Right atrium auricular region (tissue), 2 donors: ENCODE data around the gene BPIFB2. TPM values are rescaled to one million over a fixed set of nuclear protein-coding genes. Genes with fewer than 3 reads are reported as not detected.

ENCODE experiments used
- DNase-seq: peaks from one replicate; pipeline ENCODE4 v3.0.0-alpha.2; 2019; ENCODE audit warnings: low spot score
- H3K27ac ChIP-seq, 2 donors: fragments of 200-600 bp; sonication (generic); 1 replicate in 1 of 2; 2 replicates in 1 of 2; pipeline ENCODE4 v1.5.1; 2016 to 2019
- H3K27me3 ChIP-seq, 2 donors: fragments of 200-600 bp; sonication (generic); one replicate each; pipeline versions ENCODE4 v1.5.1 to v1.6.0; 2017 to 2019
- H3K36me3 ChIP-seq: fragments of 200-600 bp; sonication (generic); one replicate; pipeline ENCODE4 v1.5.1; 2016
- H3K4me1 ChIP-seq, 2 donors: fragments of 200-600 bp; sonication (generic); one replicate each; pipeline versions ENCODE4 v1.5.1 to v1.6.0; 2017 to 2019
- H3K4me3 ChIP-seq, 2 donors: fragments of 200-600 bp; sonication (generic); 1 replicate in 1 of 2; 2 replicates in 1 of 2; pipeline ENCODE4 v1.5.1; 2017 to 2019; ENCODE audit warnings: mild to moderate bottlenecking in 1 of 2, moderate library complexity in 1 of 2
- H3K9me3 ChIP-seq, 2 donors: fragments of 200-600 bp; sonication (generic); one replicate each; pipeline ENCODE4 v1.5.1; 2019
- total RNA-seq, 2 donors: library from RNA; depleted of rRNA; stranded (reverse); fragments of >200 nt; gene quantifications; one replicate each; pipeline ENCODE4 v1.1.0, GENCODE V29; 2016
- TF ChIP-seq, protein P1 (sequence below), 2 donors: fragments of 200-600 bp; sonication (generic); IDR thresholded peaks; one replicate each; pipeline ENCODE4 v1.5.1; 2019; ENCODE audit warnings: antibody characterized with exemption in 2 of 2

Gene BPIFB2
- total RNA-seq, 2 donors from 2014 or later = not detected

DNA sequence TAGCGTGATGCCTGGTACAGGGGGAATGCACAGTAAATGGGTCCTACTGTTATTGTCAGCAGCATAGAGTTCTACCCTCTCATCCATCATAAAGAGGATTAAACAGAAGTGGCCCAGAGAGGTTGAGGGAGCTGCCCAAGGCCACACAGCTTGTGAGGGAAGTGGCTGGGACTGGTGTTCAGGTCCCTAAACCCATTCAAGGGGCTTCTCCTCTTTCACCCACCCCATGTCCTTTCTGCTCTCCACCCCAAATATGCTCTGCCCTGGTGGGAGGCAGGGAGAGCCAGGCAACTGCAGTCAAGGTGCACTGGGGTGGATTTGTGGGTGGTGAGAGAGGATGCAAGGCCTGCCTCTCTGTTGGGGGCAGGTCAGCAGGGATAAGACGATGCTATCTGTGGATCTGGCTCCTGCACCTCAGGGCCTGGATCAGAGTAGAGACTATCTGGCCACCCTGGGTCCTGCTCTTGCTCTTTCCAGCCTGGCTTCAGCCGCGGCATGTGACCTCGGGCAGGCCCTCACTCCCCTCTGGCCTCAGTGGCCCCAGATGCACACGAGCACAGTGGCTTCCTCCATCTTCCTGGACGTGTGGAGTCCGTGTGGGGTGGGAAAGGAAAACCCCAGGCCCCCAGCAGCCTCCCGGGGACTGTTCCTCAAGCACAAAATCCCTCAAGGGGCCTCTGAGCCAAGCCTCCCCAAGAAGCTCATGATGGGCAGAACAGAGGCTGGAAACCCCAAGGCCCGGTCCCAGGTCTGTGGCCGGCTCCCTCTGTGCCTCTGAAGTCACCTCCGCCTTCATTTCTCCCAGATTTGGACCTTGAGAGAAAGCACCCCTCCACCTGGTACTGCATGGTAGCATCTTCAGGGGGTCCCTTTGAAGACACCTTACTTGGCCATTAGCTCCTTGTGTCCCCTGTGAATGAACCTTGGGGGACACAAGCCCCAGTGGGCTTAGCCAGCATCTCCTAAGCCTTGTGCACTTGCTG, 20.6 kb downstream of the BPIFB2 start:
- TF ChIP-seq, protein P1, sequence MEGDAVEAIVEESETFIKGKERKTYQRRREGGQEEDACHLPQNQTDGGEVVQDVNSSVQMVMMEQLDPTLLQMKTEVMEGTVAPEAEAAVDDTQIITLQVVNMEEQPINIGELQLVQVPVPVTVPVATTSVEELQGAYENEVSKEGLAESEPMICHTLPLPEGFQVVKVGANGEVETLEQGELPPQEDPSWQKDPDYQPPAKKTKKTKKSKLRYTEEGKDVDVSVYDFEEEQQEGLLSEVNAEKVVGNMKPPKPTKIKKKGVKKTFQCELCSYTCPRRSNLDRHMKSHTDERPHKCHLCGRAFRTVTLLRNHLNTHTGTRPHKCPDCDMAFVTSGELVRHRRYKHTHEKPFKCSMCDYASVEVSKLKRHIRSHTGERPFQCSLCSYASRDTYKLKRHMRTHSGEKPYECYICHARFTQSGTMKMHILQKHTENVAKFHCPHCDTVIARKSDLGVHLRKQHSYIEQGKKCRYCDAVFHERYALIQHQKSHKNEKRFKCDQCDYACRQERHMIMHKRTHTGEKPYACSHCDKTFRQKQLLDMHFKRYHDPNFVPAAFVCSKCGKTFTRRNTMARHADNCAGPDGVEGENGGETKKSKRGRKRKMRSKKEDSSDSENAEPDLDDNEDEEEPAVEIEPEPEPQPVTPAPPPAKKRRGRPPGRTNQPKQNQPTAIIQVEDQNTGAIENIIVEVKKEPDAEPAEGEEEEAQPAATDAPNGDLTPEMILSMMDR (IDR thresholded peaks at IDR 0.05) = no peak
- H3K27me3 ChIP-seq = no peaks in the 10 kb centered on the region

DNA sequence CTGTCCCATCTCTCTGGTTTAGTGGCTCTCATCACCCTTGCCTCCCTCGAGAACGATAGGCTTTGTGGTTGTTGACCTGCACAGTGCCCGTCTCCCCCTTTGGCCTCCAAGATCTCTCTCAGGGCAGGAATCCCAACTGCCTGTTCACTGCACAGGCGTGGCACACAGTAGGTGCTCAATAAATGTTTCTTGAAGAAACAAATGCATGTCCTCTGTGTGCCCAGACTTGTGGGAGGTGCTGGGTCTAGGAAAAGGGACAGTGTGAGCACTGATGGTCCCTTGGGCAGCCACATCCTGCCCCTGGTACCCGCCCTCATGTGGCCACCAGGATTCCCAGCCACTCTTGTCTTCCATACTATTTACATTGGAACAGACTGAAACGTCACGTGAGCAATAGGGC, 21.4 kb downstream of the BPIFB2 start:
- TF ChIP-seq, protein P1 (IDR thresholded peaks at IDR 0.05) = no peak
- Histone ChIP-seq H3K36me3 (no peaks in the 10 kb centered on the region), H3K9me3 (peaks cover 0 to 6% of the 10 kb centered on the region in 2 donors), H3K27me3 (no peaks in the 10 kb centered on the region), H3K4me1 (no peaks in the 10 kb centered on the region), H3K4me3 (no peak overlapping the region), H3K27ac (no peak overlapping the region)
- DNase-seq = no peak

More for the DNA sequence above, 20.6 kb downstream of the BPIFB2 start:
- H3K4me1 ChIP-seq = no peaks in the 10 kb centered on the region
- no peak overlapping the region for H3K4me3 ChIP-seq
- no peaks in the 10 kb centered on the region for H3K36me3 ChIP-seq
- no peak overlapping the region for H3K27ac ChIP-seq
- H3K9me3 ChIP-seq = peaks cover 0 to under 1% of the 10 kb centered on the region in 2 donors
- DNase-seq = no peak

DNA sequence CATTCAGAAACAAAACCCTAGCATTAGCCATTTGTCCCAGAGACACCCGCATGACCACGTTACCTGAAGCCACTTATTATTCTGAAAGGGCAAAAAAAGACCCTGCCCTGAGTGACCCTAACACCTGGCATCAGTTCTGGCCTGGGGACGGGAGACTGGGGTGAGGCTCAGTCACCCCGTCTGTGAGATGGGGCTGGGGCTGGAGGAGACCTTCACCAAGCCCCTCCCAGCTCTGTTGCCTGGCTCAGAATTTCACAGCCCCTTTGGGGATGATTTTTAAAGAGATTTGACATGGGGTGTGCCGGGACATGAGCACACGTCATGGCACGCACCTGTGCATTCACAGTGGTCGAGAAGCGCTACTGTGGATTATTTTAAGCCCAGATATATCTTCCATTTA, 22.6 kb downstream of the BPIFB2 start:
- Histone ChIP-seq H3K4me1 (no peaks in the 10 kb centered on the region), H3K4me3 (no peak overlapping the region), H3K27me3 (no peaks in the 10 kb centered on the region), H3K36me3 (no peaks in the 10 kb centered on the region), H3K27ac (no peak overlapping the region), H3K9me3 (peaks cover 0 to 6% of the 10 kb centered on the region in 2 donors)
- DNase-seq = no peak
- TF ChIP-seq, protein P1 (IDR thresholded peaks at IDR 0.05) = no peak

DNA sequence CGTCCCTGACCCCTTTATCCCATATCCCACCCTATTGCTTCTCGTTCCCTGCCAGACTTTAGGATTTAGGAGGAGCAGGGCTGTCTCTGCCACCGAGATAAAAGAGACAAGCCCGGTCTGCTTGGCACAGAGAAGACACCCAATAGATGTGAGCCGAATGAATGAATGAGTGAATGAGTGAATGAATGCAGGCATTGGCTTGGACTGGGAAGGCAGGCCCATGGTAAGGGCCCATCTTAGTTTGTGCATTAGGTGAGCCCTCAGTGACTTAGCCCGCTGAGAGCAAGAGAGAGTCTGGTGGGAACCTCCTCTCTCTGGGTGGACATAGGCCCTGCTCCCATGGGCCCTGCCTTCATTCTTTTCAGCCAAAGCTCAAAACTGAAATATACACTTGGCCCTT, 23.1 kb downstream of the BPIFB2 start:
- DNase-seq = no peak
- peaks cover 0 to 6% of the 10 kb centered on the region in 2 donors for H3K9me3 ChIP-seq
- H3K27ac ChIP-seq = no peak overlapping the region
- no peaks in the 10 kb centered on the region for H3K36me3 ChIP-seq
- H3K4me3 ChIP-seq = no peak overlapping the region
- TF ChIP-seq, protein P1 (IDR thresholded peaks at IDR 0.05) = no peak
- no peaks in the 10 kb centered on the region for H3K4me1 ChIP-seq
- H3K27me3 ChIP-seq = no peaks in the 10 kb centered on the region

DNA sequence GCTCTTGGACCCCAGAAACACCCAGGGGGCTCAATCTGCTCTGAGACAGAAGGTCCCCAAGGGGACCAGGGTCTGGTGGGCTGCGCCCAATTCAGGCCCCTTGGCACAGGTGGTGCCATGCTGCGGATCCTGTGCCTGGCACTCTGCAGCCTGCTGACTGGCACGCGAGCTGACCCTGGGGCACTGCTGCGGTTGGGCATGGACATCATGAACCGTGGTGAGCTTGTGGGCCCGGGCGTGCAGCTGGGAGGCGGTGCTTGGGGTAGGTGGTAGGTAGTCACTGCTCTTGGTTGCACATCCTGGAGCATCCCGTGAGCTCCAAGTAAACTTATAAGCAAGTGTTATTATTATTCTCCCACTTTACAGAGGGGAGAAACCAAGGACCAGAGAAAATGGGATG, 24.0 kb downstream of the BPIFB2 start, which contains the start of gene BPIFB6:
Gene BPIFB6 (plus strand): TSS at position 118 of the 400 bp plus-strand sequence. CDS start 0 bp downstream, at position 118.
- Histone ChIP-seq H3K4me1 (no peaks in the 10 kb centered on the region), H3K36me3 (no peaks in the 10 kb centered on the region), H3K4me3 (no peak within 1 kb of the TSS), H3K27me3 (no peaks in the 10 kb centered on the region), H3K9me3 (peaks cover 0 to 6% of the 10 kb centered on the region in 2 donors), H3K27ac (no peak within 1 kb of the TSS)
- TF ChIP-seq, protein P1 (IDR thresholded peaks at IDR 0.05) = no peak
- DNase-seq = no peak
